Activated CD8-positive, alpha-beta memory T cell treated with anti-CD3 and anti-CD28 coated beads for 48 hours (primary cell): ENCODE results near the gene DHRSX.
"Not testable (repeated sequence)": the region's sequence is repeated elsewhere in the genome, so short reads cannot be mapped to it uniquely, and the experiment has no call there.

ENCODE experiments used
- DNase-seq, 3 experiments: peaks; one replicate each; pipeline ENCODE4 v3.0.0-alpha.2; 2020; ENCODE audit warnings: low read depth in 2 of 3, low spot score in 2 of 3

Gene DHRSX

DNA sequence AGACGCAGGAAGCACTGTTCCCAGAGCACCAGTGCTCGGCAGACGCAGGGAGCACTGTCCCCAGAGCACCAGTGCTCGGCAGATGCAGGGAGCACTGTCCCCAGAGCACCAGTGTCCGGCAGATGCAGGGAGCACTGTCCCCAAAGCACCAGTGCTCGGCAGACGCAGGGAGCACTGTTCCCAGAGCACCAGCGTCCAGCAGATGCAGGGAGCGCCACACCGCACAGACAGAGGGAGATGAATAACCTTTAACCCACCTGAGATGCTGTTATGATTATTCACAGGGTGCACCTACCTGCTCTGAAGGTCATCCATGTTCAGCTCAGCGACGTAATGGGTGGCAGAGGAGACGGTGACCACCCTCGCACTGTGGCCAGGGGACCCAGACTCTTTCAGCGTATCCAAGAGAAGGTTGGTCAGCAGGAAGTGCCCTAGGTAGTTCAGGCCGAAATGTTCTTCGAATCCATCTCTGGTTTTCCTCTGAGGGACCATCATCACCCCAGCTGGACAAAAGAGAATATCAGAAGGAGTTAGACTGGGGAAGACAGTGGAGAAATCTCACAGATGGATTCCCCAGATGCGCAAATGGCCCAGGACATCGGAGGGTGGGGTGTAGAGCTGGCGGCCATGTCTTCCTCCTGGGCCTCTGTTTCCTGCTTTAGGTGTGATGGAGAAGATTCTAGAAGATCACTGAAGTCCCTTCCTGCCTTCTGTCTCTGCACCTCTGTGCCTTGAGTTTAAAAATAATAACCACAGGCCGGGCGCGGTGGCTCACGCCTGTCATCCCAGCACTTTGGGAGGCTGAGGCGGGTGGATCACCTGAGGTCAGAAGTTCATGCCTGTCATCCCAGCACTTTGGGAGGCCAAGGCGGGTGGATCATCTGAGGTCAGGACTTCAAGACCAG lies 234.1 kb downstream of the DHRSX start:
- no peak for DNase-seq

DNA sequence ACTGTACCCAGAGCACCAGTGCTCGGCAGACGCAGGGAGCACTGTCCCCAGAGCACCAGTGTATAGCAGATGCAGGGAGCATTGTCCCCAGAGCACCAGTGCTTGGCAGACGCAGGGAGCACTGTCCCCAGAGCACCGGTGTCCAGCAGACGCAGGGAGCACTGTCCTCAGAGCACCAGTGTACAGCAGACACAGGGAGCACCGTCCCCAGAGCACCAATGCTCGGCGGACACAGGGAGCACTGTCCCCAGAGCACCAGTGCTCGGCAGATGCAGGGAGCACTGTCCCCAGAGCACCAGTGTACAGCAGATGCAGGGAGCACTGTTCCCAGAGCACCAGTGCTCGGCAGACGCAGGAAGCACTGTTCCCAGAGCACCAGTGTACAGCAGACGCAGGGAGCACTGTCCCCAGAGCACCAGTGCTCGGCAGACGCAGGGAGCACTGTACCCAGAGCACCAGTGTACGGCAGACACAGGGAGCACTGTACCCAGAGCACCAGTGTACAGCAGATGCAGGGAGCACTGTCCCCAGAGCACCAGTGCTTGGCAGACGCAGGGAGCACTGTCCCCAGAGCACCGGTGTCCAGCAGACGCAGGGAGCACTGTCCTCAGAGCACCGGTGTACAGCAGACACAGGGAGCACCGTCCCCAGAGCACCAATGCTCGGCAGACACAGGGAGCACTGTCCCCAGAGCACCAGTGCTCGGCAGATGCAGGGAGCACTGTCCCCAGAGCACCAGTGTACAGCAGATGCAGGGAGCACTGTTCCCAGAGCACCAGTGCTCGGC lies 234.9 kb downstream of the DHRSX start:
- DNase-seq: not testable (repeated sequence)

DNA sequence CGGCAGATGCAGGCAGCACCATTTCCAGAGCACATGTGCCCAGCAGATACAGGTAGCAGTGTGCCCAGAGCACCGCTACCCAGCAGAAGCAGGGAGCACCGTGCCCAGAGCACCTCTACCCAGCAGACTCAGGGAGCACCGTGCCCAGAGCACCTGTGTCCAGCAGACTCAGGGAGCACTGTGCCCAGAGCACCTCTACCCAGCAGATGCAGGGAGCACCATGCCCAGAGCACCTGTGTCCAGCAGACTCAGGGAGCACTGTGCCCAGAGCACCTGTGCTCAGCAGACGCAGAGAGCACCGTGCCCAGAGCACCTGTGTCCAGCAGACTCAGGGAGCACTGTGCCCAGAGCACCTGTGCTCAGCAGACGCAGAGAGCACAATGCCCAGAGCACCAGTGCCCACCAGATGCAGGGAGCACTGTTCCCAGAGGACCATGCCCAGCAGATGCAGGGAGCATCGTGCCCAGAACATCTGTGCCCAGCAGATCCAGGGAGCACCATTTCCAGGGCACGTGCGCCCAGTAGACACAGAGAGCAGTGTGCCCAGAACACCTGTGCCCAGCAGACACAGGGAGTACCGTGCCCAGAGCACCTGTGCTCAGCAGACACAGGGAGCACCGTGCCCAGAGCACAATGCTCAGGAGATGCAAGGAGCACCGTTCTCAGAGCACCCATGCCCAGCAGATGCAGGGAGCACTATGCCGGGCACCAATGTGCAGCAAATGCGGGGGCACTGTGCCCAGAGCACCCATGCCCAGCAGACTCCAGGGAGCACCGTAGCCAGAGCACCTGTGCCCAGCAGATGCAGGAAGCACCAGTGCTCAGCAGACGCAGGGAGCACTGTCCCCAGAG lies 236.4 kb downstream of the DHRSX start:
- no peak for DNase-seq

DNA sequence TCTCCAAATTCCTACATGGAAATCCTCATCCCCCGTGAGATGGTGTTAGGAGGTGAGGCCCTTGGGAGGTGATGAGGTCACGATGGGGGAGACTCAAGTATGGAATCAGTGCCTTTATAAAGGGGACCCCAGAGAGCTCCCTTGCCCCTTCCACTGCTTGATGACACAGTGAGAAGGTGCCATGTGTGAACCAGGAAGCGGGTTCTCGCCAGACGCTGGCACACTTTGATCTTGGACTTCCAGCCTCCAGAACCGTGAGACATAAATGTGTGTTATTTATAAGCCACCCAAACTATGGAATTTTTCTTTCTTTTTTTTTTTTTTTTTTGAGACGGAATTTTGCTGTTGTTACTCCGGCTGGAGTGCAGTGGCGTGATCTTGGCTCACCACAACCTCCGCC lies 237.6 kb downstream of the DHRSX start:
- no peak for DNase-seq

DNA sequence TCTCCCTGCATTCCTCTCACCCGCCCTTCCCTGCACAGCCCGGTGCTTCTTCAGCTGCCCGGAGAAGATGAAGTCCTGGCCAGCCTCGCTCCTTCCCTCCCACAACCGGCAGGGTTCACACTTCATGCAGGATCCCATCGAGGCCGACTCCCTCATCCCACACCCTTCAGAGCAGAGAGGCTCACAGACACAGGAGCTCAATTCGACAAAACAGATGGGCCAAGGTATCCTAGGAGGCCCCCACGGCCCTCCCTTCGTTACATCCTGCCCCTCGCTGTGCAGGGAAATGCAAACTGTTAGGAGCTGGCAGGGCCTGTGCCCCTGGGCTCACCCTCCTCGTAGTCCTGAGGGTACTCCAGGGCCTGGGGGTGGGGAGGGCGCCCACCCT lies 238.1 kb downstream of the DHRSX start:
- no peak for DNase-seq

DNA sequence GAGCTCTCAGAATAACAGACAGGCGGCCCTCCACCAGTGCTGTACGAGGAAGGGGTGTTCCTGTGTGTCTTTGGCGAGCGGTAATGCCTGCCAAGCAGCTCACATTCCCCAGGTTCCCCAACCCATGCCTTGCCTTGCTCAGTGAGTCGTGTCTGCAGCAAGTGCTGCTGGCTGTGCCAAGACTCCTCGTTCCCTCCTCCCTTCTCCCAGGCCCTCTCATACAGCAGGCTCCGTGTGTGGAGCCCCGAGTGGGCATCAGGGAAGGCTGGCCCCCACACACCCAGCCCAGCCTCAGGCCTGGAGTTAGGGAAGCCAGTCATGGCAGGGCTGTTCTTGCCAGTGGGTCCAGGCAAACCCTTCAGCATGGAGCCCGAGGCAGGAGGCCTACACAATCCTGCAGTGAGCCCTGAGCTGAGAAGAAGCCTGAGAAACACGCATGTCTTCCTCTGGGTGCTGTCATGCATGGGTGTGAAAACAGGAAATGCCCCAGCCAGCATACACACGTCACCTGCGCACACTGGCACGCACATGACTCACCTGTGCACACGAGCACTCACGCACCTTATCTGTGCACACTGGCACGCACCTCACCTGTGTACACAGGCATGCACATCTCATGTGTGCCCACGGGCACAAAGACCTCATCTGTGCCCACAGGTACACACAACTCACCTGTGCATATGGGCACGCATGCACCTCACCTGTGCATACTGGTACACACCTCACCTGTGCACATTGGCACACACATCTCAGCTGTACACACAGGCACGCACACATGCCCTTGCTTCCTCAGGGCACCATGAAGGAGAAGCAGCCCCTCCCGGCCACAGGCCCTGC lies 238.7 kb downstream of the DHRSX start:
- no peak for DNase-seq

DNA sequence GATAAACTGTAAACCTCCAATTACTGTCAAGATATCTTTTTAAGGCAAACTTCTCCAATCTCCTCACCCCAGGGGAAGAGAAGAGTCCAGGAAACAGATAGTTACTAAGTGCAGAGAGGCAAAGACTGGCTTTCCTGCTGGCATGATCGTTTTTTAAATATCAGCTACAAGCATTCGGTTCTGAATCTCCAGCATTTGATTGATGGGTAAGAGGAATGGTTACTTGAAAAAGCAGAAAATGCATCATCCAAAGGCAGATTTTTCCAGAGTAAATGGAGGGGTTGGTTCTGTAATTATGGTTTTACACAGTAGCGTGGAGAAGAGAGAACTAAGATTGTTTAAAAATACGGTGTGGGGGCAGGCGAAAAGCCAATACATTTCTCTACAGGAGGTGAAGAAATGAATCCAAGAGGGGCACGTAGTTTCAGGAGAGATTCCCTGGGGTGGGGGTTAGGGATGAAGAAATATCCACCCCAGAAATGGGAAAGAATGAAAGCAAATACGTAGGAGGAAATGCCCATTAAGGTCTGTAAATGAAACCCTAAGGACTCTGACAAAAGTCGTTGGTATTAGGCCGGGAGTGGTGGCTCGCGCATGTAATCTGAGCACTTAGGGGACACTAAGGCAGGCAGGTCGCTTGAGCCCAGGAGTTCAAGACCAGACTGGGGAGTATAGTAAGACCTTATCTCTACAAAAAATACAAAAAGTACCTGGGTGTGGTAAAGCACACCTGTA lies 248.3 kb downstream of the DHRSX start:
- DNase-seq: no peak

DNA sequence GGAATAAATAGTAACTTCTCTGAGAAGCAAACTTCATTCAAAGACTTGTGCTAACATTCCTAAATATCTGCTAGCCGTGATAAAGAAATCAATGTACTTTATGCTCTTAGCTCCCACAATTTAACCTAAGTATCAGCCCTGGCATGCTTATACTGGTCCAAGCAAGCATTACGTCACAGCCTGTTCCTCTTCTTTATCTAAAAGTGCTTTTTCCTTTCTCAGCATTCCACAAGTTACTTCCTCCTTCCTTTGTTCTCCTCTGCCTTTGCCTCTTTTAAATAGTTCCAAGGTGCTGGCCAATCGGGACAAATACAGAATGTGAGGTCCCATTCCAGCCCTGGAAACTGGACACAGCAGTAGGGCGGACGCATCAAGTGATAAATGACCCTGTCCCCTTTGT lies 249.6 kb downstream of the DHRSX start:
- DNase-seq: no peak

DNA sequence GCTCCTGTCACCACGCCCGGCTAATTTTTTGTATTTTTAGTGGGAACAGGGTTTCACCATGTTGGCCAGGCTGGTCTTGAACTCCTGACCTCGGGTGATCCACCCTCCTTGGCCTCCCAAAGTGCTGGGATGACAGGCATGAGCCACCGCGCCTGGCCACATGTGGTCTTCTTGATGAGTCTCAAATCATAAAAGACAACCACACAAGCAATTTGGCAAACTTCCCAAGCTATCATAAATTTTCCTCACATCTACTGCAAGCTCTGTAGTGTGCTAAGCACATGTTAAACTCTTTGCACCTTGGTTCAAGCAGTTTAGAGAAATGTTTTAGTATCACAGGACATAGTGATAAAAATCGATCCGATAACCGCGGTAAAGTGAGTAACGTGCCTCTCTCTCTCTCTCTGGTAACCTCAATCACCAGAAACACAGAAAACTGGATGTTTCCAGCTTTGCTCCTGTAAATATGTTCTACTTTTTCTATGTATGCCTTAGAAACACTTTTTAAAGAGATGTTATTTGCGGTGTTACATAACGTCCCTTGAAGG lies 256.8 kb downstream of the DHRSX start:
- DNase-seq: no peak

DNA sequence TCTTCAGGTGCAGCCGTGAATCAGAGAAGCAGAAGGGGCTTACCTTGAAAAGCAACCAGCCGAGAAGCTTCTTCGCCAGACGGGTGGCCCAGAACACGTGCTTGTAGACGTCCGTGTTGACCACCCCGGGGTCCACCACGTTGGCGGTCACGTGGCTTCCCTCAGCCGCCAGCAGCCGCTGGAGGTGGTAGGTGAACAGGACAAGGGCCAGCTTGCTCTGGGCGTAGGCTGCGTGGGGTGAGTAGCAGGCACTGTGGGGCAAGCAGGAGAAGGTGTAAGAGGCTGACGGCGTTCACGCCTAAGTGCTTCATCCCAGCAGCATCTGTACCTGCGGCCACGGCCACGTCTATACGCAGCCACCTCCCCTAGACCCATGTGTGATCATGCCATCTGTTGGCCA lies 257.8 kb downstream of the DHRSX start:
- no peak for DNase-seq

DNA sequence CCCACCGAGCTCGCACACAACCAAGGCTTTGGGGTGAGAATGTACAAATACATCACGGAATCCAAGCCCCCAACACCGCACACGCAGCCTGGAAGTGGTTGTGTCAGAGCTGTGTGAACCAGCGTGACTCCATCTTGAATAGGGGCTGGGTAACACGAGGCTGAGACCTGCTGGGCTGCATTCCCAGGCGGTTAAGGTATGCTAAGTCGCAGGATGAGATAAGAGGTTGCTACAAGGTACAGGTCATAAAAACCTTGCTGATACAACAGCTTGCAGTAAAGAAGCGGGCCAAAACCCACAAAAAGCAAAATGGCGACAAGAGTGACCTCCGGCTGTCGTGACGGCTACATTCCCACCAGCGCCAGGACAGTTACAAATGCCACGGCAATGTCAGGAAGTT lies 258.4 kb downstream of the DHRSX start:
- no peak for DNase-seq

DNA sequence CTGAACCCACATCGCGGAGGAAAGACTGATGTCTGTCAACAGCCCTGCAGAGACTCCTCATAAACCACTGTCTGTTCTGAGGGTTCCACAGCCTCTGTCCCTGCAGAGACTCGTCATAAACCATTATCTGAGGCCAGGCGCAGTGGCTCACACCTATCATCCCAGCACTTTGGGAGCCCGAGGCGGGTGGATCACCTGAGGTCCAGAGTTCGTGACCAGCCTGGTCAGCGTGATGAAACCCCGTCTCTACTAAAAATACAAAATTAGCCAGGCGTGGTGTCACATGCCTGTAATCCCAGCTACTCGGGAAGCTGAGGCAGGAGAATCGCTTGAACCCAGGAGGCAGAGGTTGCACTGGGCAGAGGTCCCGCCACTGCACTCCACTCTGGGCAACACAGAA lies 259.3 kb downstream of the DHRSX start:
- not testable (repeated sequence) for DNase-seq

DNA sequence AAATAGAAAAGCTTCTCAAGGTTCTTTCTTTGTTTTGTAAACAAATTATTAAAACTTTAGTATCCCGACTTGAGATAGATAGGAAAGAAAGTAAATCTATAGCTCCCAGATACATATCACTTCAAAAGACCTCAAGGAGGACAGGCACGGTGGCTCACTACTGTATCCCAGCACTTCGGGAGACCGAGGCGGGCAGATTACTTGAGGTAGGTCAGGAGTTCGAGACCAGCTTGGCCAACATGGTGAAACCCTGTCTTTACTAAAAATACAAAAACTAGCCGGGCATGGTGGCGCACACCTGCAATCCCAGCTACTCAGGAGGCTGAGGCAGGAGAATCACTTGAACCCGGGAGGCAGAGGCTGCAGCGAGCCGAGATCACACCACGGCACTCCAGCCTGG lies 260.0 kb downstream of the DHRSX start:
- not testable (repeated sequence) for DNase-seq

DNA sequence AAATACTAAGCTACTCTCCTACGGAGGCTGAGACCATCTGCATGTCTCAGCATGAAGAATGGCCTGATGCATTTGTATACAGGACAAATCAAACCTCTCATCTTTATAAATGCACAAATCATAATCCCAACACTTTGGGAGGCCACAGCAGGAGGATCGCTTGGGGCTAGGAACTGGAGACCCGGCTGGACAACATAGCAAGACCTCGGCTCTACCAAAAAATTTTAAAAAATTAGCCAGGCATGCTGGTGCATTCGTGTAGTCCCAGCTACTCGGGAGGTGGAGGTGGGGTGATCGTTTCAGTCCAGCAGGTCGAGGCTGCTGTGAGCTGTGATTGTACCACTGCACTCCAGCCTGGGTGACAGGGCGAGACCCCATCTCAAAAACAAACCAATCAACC lies 262.8 kb downstream of the DHRSX start:
- DNase-seq: no peak

DNA sequence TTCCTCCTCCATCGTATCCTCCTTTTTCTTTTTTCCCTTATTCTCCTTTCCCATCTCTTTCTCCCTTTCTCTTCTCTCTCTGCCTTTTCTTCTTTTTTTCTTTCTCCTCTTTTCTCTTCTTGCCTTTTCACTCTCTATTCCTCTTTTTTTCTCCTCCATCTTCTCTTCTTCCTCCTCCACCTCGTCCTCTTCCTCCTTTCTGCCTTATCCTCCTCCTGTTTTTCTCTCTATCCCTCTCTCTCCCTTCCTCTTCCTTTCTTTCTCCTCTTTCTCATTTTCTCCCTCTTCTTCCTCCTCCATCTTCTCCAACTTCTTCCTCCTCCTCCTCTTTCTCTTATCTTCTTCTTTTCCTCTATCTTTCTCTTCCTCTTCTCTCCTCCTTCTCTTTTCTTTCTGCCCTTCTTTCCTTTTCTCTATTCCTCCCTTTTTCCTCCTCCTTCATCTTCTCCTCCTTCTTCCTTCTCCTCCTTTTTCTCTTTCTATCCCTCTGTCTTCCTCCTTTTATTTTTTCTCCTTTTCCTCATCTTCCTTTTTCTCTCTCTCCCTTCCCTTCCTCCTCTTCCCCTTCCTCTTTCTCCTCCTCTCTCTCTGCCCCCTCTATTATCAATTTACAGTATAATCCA lies 269.1 kb downstream of the DHRSX start:
- no peak for DNase-seq

DNA sequence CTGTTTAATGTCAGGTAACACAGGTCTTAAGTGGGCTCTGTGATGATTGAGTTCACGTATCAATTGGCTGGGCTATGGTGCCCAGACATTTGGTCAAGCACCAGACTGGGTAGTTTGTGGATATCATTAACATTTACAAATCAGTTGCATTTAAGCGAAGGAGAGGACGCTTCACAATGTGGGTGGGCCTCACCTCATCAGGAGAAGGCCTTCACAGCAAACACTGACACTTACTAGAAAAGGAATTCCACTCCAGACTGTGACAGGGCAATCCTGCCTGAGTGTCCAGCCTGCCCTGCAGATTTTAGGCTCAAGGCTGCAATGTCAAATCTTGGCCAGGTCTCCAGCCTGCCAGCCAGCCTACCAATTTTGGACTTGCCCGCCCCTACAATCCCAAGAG lies 270.3 kb downstream of the DHRSX start:
- no peak for DNase-seq

DNA sequence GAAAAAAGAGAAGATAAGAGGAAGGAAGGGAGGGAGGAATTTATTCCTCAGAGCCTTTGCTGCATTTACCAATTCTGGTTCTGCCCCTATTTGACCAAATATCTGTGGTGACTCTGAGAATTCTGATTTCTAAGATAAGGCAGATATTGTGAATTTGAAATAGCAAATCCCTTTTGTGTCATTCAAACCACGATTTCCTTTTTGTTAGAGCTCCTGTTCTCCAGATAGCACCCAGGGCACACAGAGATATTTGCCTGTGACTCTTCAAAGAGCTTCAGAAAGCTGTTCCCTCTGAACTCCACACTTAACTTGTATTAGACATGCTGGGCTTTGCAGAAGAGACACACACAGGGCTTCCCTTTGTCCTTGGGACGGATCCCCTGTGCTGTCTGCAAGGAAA lies 272.2 kb downstream of the DHRSX start:
- DNase-seq: no peak

DNA sequence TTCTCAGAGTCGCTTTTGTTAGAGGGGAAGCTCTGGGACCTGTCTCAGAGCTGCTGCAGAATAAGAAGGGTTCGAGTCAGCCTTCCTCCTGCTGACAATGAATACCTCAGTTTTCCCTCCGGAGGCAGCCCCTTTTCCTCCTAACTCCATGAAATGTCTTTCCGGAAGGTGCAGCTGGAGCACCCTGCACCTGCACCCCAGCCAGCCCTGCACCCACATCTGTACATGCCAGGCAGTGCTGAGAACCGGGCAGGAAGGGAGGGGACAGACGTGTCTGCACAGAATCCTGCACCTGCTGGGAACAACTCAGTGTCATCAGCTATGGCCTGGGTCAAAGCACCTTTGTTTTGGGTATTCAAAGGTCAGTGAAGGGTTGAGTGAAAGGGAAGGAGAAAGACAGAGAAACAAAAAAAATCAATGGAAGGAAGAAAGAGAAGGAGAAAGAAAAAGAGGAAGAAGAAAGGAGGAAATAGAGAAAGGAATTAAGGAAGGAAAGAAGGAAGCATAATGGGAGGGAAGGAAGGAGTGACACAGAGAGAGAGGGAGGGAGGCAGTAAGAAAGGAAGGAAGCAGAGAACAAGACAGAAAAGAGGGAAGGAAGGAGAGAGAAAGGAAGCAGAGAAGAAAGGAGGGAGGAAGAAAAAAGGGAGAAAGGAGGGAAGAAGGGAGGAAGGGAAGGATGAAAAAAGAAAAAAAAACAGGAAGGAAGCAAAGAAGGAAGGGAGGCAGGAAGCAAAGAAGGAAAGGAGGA lies 273.7 kb downstream of the DHRSX start:
- DNase-seq: no peak
